ENCODE results near the gene QPCT.
"Not testable (repeated sequence)": the region's sequence is repeated elsewhere in the genome, so short reads cannot be mapped to it uniquely, and the experiment has no call there.

Gene QPCT

GRCh38 chr2:37344453-37345361 is at the start of gene QPCT:
Gene QPCT, plus strand, starts transcription at chr2:37344630. Its CDS starts 102 bp downstream, at chr2:37344732.
- peak; percentile 46 to 63 for DNase-seq

- DNase-seq, result not testable (repeated sequence)
Measured at GRCh38 chr2:37294858-37295257, 49.6 kb upstream of the QPCT start.

GRCh38 chr2:37295469-37296073 is 48.9 kb upstream of the QPCT start:
- no peak for DNase-seq

- DNase-seq, result no peak
Measured at GRCh38 chr2:37297632-37298031, 46.8 kb upstream of the QPCT start.

- DNase-seq, result no peak
Measured at GRCh38 chr2:37300146-37300545, 44.3 kb upstream of the QPCT start.

GRCh38 chr2:37300578-37300977 is 43.9 kb upstream of the QPCT start:
- DNase-seq, result no peak

GRCh38 chr2:37301408-37301807 is 43.0 kb upstream of the QPCT start:
- no peak for DNase-seq

GRCh38 chr2:37302701-37303252 is 41.7 kb upstream of the QPCT start:
- no peak for DNase-seq

GRCh38 chr2:37306024-37306423 is 38.4 kb upstream of the QPCT start:
- DNase-seq, result no peak

- no peak for DNase-seq
Measured at GRCh38 chr2:37307500-37307899, 36.9 kb upstream of the QPCT start.

- DNase-seq, result no peak
Measured at GRCh38 chr2:37315364-37315763, 29.1 kb upstream of the QPCT start.

GRCh38 chr2:37316181-37316580 is 28.2 kb upstream of the QPCT start:
- no peak for DNase-seq

GRCh38 chr2:37317746-37318145 is 26.7 kb upstream of the QPCT start:
- no peak for DNase-seq

GRCh38 chr2:37318401-37318800 is 26.0 kb upstream of the QPCT start:
- DNase-seq, result no peak

GRCh38 chr2:37319754-37320609 is 24.4 kb upstream of the QPCT start:
- DNase-seq, result no peak

- no peak for DNase-seq
Measured at GRCh38 chr2:37321029-37321682, 23.3 kb upstream of the QPCT start.

GRCh38 chr2:37322368-37322767 is 22.1 kb upstream of the QPCT start:
- no peak for DNase-seq

- DNase-seq, result no peak
Measured at GRCh38 chr2:37323176-37323780, 21.2 kb upstream of the QPCT start.

- peak; percentile 36 to 47 for DNase-seq
Measured at GRCh38 chr2:37323781-37324535, 20.5 kb upstream of the QPCT start.

GRCh38 chr2:37324536-37324785 is 20.0 kb upstream of the QPCT start:
- DNase-seq, result no peak

GRCh38 chr2:37324786-37325624 is 19.4 kb upstream of the QPCT start, which contains the start of gene PRKD3:
Gene PRKD3, minus strand, starts transcription at chr2:37324833. Its CDS starts 8,309 bp downstream, at chr2:37316524.
- peak; percentile 68 for DNase-seq
